HCT116 (cell line): Measurements from ENCODE around the gene RBM19. TPM values are rescaled to one million over a fixed set of nuclear protein-coding genes. Genes with fewer than 3 reads are reported as not detected.

ENCODE experiments used
- ATAC-seq: fragments of 200-7000 bp; cut with Tn5 transposase; 2 replicates; pipeline ENCODE4 v1.9.1; 2020; ENCODE audit warnings: mild to moderate bottlenecking, moderate library complexity
- BruUV-seq: library from RNA; stranded (reverse); fragments of 400-500 nt; replicated peaks from 2 replicates; lab custom pipeline; 2021; lab: Mats Ljungman, UMichigan
- CTCF ChIA-PET: fragments of 300-600 bp; sonication (Branson Sonifier 250); formaldehyde crosslinking; loops from one replicate; lab custom pipeline; 2021; ENCODE audit warnings: antibody characterized with exemption; lab: Charles Lee
- POLR2A ChIA-PET: fragments of 300-600, 350-600 bp; sonication (Branson Sonifier 250); formaldehyde crosslinking; loops from one replicate; lab custom pipeline; 2021; ENCODE audit warnings: antibody characterized with exemption; lab: Charles Lee
- RAD21 ChIA-PET, 2 experiments: fragments of 300-600 bp; sonication (Branson Sonifier 250); formaldehyde crosslinking; loops; one replicate each; lab custom pipeline; 2023; ENCODE audit warnings: low total read pairs in 2 of 2; ENCODE audit not compliant: uncharacterized antibody in 2 of 2, unreplicated experiment in 2 of 2, low non-redundant PET in 1 of 2; lab: Charles Lee
- DNase-seq: peaks from one replicate; pipeline ENCODE4 v3.0.0-alpha.2; 2010; ENCODE audit warnings: low read depth, low spot score
- H2AFZ ChIP-seq: fragments of 200-600 bp; shearing (Covaris generic), sonication (generic); 2 replicates; pipeline ENCODE4 v1.6.1; 2017; ENCODE audit warnings: low read depth, mixed run types, mixed read lengths, antibody characterized with exemption, low read length; ENCODE audit not compliant: poor library complexity, severe bottlenecking
- H3K27ac ChIP-seq: 2 replicates; pipeline ENCODE4 v1.5.1; 2012; ENCODE audit warnings: low read depth, low read length
- H3K27me3 ChIP-seq: fragments of 200-600 bp; sonication (generic); 2 replicates; pipeline ENCODE4 v1.6.1; 2016; ENCODE audit warnings: mixed run types, low read length, mixed read lengths; ENCODE audit not compliant: insufficient read depth
- H3K36me3 ChIP-seq, 2 experiments: fragments of 200-500 bp in 1 of 2; fragments of 200-600 bp in 1 of 2; sonication (Bioruptor generic) in 1 of 2; sonication (generic) in 1 of 2; 2 replicates each; pipeline versions ENCODE4 v1.5.1 to v1.6.1; 2014 to 2016; ENCODE audit warnings: low read length in 2 of 2, inconsistent platforms in 1 of 2, mixed read lengths in 1 of 2, mixed run types in 1 of 2; ENCODE audit not compliant: insufficient read depth in 2 of 2, control insufficient read depth in 1 of 2
- H3K4me1 ChIP-seq, 2 experiments: fragments of 200-600 bp in 1 of 2; sonication (generic) in 1 of 2; 2 replicates each; pipeline versions ENCODE4 v1.5.1 to v1.6.1; 2012 to 2017; ENCODE audit warnings: low read length in 2 of 2, inconsistent platforms in 1 of 2, mild to moderate bottlenecking in 1 of 2, mixed read lengths in 1 of 2, mixed run types in 1 of 2, moderate library complexity in 1 of 2; ENCODE audit not compliant: insufficient read depth in 2 of 2, control insufficient read depth in 1 of 2
- H3K4me2 ChIP-seq: fragments of 200-600 bp; sonication (generic); 2 replicates; pipeline ENCODE4 v1.6.1; 2017; ENCODE audit warnings: mixed run types, low read length, mixed read lengths
- H3K4me3 ChIP-seq, 2 experiments: fragments of 200-600 bp in 1 of 2; sonication (generic) in 1 of 2; replicated peaks in 1 of 2; 2 replicates each; pipeline ENCODE4 v1.5.1; 2011 to 2016; ENCODE audit warnings: low read length in 2 of 2, control low read depth in 1 of 2, low read depth in 1 of 2, mild to moderate bottlenecking in 1 of 2, mixed read lengths in 1 of 2, mixed run types in 1 of 2
- H3K79me2 ChIP-seq: fragments of 200-600 bp; sonication (generic); 2 replicates; pipeline ENCODE4 v1.6.1; 2017; ENCODE audit warnings: mild to moderate bottlenecking, mixed run types, low read length, moderate library complexity, mixed read lengths; ENCODE audit not compliant: insufficient read depth
- H3K9ac ChIP-seq: fragments of 200-600 bp; sonication (generic); 2 replicates; pipeline ENCODE4 v1.6.1; 2016; ENCODE audit warnings: low read length, mixed read lengths
- H3K9me2 ChIP-seq: fragments of 200-600 bp; sonication (generic), shearing (Covaris generic); 2 replicates; pipeline ENCODE4 v1.6.1; 2017; ENCODE audit warnings: mixed run types, mild to moderate bottlenecking, moderate library complexity; ENCODE audit not compliant: insufficient read depth
- H3K9me3 ChIP-seq, 2 experiments: fragments of 200-500 bp in 1 of 2; fragments of 200-600 bp in 1 of 2; sonication (Bioruptor generic) in 1 of 2; sonication (generic) in 1 of 2; 2 replicates each; pipeline ENCODE4 v1.6.1; 2014 to 2017; ENCODE audit warnings: low read length in 2 of 2, mixed read lengths in 2 of 2, inconsistent platforms in 1 of 2, low read depth in 1 of 2, mild to moderate bottlenecking in 1 of 2, mixed run types in 1 of 2, moderate library complexity in 1 of 2; ENCODE audit not compliant: control insufficient read depth in 1 of 2, insufficient read depth in 1 of 2
- H4K20me1 ChIP-seq: fragments of 200-600 bp; sonication (generic), shearing (Covaris generic); 2 replicates; pipeline ENCODE4 v1.6.1; 2017; ENCODE audit warnings: mixed run types, mild to moderate bottlenecking, moderate library complexity; ENCODE audit not compliant: insufficient read depth
- CBX3 ChIP-seq: IDR thresholded peaks from 2 replicates; pipeline ENCODE4 v1.6.1; 2012; ENCODE audit warnings: low read depth
- CEBPB ChIP-seq: IDR thresholded peaks from 2 replicates; pipeline ENCODE4 v1.6.1; 2012; ENCODE audit warnings: low read depth
- EGR1 ChIP-seq: IDR thresholded peaks from 2 replicates; pipeline ENCODE4 v1.6.1; 2012; ENCODE audit warnings: low read depth
- ELF1 ChIP-seq: IDR thresholded peaks from 2 replicates; pipeline ENCODE4 v1.6.1; 2012; ENCODE audit warnings: low read depth, borderline replicate concordance
- EZH2 ChIP-seq: fragments of 200-600 bp; sonication (generic); IDR thresholded peaks from 2 replicates; pipeline ENCODE4 v1.6.1; 2017; ENCODE audit warnings: antibody characterized with exemption, mixed run types
- EZH2phosphoT487 ChIP-seq: fragments of 200-600 bp; IDR thresholded peaks from 2 replicates; pipeline ENCODE4 v1.6.1; 2018; ENCODE audit warnings: antibody characterized with exemption, borderline replicate concordance
- POLR2A ChIP-seq: IDR thresholded peaks from 2 replicates; pipeline ENCODE4 v1.7.0; 2011; ENCODE audit warnings: borderline replicate concordance; ENCODE audit not compliant: insufficient read depth, insufficient read length; ENCODE audit errors: extremely low read depth
- RAD21 ChIP-seq: IDR thresholded peaks from 2 replicates; pipeline ENCODE4 v1.6.1; 2012; ENCODE audit warnings: low read depth, mild to moderate bottlenecking
- SIN3A ChIP-seq: IDR thresholded peaks from 2 replicates; pipeline ENCODE4 v1.6.1; 2012; ENCODE audit warnings: low read depth
- ZNF274 ChIP-seq: fragments of 200-500 bp; sonication (Bioruptor generic); IDR thresholded peaks from 2 replicates; pipeline ENCODE4 v1.6.1; 2014; ENCODE audit warnings: mild to moderate bottlenecking, low read depth, low read length, inconsistent platforms
- intact Hi-C: fragments of 100-400 bp; cut with micrococcal nuclease; formaldehyde crosslinking; loops from 2 replicates; pipeline ENCODE4 v1.10.0; 2022
- total RNA-seq: library from RNA; stranded (reverse); gene quantifications from one replicate; pipeline ENCODE4 v1.2.1, GENCODE V29; 2021; ENCODE audit not compliant: unreplicated experiment
- TF ChIP-seq, protein P1 (sequence below): IDR thresholded peaks from 2 replicates; pipeline ENCODE4 v1.6.1; 2011; ENCODE audit warnings: mild to moderate bottlenecking, low read length, moderate library complexity; ENCODE audit not compliant: insufficient replicate concordance; ENCODE audit errors: extremely low read depth
- TF ChIP-seq, protein P2 (sequence below), 3 experiments: fragments of 200-600 bp in 1 of 3; sonication (generic) in 1 of 3; IDR thresholded peaks in 2 of 3; conservative IDR thresholded peaks in 1 of 3; 2 replicates each; pipeline ENCODE4 v1.5.1; 2012 to 2017; ENCODE audit warnings: low read depth in 2 of 3, low read length in 2 of 3, antibody characterized with exemption in 1 of 3, borderline replicate concordance in 1 of 3, control low read depth in 1 of 3, mild to moderate bottlenecking in 1 of 3, mixed read lengths in 1 of 3, mixed run types in 1 of 3, moderate library complexity in 1 of 3; ENCODE audit not compliant: insufficient read depth in 1 of 3
- TF ChIP-seq, protein P3 (sequence below): IDR thresholded peaks from 2 replicates; pipeline ENCODE4 v1.6.1; 2012
- TF ChIP-seq, protein P4 (sequence below): IDR thresholded peaks from 2 replicates; pipeline ENCODE4 v1.6.1; 2012; ENCODE audit warnings: low read depth

Gene RBM19
- total RNA-seq, 1 experiment from 2014 or later: 30.7 TPM

DNA sequence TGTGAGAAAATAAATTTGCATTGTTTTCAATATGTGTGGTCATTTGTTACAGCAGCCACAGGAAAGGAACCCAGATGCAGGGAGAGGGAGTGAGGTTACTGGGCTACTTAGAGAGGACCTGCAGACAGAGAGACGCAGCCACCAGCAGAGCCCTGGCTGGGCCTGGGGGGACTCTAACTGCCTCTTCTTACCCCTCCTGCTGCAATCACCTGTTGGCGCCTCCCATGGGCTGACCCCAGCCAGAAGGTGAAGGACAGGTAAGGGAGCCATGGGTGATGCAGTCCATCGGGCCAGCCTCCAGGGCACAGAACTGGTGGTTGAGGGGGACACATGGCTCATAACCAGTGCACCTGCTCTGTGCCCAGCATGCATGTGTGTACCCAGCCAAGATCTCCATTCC lies 15.8 kb upstream of the RBM19 start (continued):
- TF ChIP-seq, protein P1, sequence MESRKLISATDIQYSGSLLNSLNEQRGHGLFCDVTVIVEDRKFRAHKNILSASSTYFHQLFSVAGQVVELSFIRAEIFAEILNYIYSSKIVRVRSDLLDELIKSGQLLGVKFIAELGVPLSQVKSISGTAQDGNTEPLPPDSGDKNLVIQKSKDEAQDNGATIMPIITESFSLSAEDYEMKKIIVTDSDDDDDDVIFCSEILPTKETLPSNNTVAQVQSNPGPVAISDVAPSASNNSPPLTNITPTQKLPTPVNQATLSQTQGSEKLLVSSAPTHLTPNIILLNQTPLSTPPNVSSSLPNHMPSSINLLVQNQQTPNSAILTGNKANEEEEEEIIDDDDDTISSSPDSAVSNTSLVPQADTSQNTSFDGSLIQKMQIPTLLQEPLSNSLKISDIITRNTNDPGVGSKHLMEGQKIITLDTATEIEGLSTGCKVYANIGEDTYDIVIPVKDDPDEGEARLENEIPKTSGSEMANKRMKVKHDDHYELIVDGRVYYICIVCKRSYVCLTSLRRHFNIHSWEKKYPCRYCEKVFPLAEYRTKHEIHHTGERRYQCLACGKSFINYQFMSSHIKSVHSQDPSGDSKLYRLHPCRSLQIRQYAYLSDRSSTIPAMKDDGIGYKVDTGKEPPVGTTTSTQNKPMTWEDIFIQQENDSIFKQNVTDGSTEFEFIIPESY: no peak
- TF ChIP-seq POLR2A (no peak), RAD21 (no peak)
- TF ChIP-seq, all 23 proteins: peak for 0

DNA sequence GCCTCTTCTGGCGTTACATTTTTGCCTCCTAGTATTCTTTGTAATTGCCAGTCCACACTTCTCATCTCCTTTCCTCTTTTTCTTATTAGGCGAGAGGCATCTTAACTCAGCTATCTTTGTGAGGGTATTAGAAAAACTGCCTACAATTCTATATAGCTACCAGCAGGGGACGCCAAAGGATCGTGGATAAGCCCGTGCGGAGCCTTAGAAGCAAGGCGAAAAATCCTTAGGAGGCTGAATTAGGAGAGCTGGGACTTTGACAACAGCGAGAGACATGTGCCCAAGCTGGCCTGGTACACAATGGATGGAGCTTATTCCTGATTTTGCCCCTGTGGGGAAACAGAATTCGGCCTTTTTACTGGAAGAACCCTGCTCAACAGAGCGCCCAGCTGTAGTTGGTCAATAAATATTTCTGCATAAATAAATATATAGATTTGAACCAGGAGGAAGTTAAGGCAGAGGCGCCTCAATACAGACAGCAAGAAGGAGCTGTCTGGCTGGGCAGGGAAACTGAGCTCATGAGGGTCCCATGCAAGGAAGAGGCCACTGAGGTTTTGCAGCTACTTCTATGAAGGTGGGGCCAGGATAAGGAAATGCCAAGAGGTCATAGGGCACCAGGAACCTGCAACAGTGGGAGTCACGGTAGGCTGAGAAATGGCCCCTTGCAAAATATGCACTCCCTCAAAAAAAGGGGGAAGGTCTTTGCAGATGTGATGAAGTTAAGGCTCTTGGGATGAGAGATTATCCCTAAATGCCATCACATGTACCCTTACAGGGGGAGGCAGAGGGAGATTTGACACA lies 14.6 kb upstream of the RBM19 start:
- H3K9me2 ChIP-seq: no peaks in the 10 kb centered on the region
- DNase-seq: peak; percentile 61
- BruUV-seq: no TSS peak
- intact Hi-C loops: loop anchor here (1.0 to 2.0 kb wide), 7 partner anchors 186 to 1937 kb away; no protein-coding TSS in a partner anchor
- no peaks in the 10 kb centered on the region for H3K9me3 ChIP-seq
- no peaks in the 10 kb centered on the region for H4K20me1 ChIP-seq
- H3K4me2 ChIP-seq: no peak overlapping the region
- no peaks in the 10 kb centered on the region for H3K4me1 ChIP-seq
- RAD21 ChIA-PET: interaction anchor here (0.8 to 1.1 kb wide), 3 partner anchors 12 to 528 kb away, joined by 3 to 9 read pairs (median 4); no protein-coding TSS in a partner anchor
- no peak overlapping the region for H3K27ac ChIP-seq
- TF ChIP-seq POLR2A (no peak), SIN3A (no peak), CEBPB (no peak), CBX3 (no peak), EGR1 (no peak), ELF1 (no peak), RAD21 (peak; percentile 97), EZH2 (no peak), ZNF274 (no peak), EZH2phosphoT487 (no peak)
- TF ChIP-seq, protein P2, sequence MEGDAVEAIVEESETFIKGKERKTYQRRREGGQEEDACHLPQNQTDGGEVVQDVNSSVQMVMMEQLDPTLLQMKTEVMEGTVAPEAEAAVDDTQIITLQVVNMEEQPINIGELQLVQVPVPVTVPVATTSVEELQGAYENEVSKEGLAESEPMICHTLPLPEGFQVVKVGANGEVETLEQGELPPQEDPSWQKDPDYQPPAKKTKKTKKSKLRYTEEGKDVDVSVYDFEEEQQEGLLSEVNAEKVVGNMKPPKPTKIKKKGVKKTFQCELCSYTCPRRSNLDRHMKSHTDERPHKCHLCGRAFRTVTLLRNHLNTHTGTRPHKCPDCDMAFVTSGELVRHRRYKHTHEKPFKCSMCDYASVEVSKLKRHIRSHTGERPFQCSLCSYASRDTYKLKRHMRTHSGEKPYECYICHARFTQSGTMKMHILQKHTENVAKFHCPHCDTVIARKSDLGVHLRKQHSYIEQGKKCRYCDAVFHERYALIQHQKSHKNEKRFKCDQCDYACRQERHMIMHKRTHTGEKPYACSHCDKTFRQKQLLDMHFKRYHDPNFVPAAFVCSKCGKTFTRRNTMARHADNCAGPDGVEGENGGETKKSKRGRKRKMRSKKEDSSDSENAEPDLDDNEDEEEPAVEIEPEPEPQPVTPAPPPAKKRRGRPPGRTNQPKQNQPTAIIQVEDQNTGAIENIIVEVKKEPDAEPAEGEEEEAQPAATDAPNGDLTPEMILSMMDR (IDR thresholded peaks at IDR 0.05 in 2 of 3, conservative IDR thresholded peaks at IDR 0.05 in 1 of 3; ENCODE audit: borderline replicate concordance in 1 of 3, insufficient read depth in 1 of 3, low read depth in 2 of 3, low read length in 2 of 3): peak; percentile 87 to 99 (median 89)
- TF ChIP-seq, protein P3, sequence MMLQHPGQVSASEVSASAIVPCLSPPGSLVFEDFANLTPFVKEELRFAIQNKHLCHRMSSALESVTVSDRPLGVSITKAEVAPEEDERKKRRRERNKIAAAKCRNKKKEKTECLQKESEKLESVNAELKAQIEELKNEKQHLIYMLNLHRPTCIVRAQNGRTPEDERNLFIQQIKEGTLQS: no peak
- TF ChIP-seq, protein P4, sequence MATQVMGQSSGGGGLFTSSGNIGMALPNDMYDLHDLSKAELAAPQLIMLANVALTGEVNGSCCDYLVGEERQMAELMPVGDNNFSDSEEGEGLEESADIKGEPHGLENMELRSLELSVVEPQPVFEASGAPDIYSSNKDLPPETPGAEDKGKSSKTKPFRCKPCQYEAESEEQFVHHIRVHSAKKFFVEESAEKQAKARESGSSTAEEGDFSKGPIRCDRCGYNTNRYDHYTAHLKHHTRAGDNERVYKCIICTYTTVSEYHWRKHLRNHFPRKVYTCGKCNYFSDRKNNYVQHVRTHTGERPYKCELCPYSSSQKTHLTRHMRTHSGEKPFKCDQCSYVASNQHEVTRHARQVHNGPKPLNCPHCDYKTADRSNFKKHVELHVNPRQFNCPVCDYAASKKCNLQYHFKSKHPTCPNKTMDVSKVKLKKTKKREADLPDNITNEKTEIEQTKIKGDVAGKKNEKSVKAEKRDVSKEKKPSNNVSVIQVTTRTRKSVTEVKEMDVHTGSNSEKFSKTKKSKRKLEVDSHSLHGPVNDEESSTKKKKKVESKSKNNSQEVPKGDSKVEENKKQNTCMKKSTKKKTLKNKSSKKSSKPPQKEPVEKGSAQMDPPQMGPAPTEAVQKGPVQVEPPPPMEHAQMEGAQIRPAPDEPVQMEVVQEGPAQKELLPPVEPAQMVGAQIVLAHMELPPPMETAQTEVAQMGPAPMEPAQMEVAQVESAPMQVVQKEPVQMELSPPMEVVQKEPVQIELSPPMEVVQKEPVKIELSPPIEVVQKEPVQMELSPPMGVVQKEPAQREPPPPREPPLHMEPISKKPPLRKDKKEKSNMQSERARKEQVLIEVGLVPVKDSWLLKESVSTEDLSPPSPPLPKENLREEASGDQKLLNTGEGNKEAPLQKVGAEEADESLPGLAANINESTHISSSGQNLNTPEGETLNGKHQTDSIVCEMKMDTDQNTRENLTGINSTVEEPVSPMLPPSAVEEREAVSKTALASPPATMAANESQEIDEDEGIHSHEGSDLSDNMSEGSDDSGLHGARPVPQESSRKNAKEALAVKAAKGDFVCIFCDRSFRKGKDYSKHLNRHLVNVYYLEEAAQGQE: no peak
- no peak overlapping the region for H2AFZ ChIP-seq
- no peaks in the 10 kb centered on the region for H3K36me3 ChIP-seq
- no peak overlapping the region for H3K9ac ChIP-seq
- no peaks in the 10 kb centered on the region for H3K79me2 ChIP-seq
- POLR2A ChIA-PET: interaction anchor here (1.0 kb wide), 1 partner anchor 528 kb away, joined by 3 read pairs; no protein-coding TSS in a partner anchor
- H3K4me3 ChIP-seq: no peak overlapping the region
- peaks cover 45% of the 10 kb centered on the region for H3K27me3 ChIP-seq
- CTCF ChIA-PET: interaction anchor here (0.6 to 2.9 kb wide), 27 partner anchors 11 to 1966 kb away, joined by 3 to 43 read pairs (median 5); partner anchors contain the start of genes RBM19 and TBX3
- peak; percentile 89 for ATAC-seq
